PC-3 (cell line): ENCODE data around the gene ATG5. TPM values are rescaled to one million over a fixed set of nuclear protein-coding genes. Genes with fewer than 3 reads are reported as not detected.

Experiments
- ATAC-seq: fragments of 200-7000 bp; cut with Tn5 transposase; 2 replicates; pipeline ENCODE4 v1.9.1; 2020; ENCODE audit warnings: mild to moderate bottlenecking, moderate library complexity
- BruUV-seq: library from RNA; stranded (reverse); fragments of 400-500 nt; replicated peaks from 2 replicates; lab custom pipeline; 2021; lab: Mats Ljungman, UMichigan
- CTCF ChIA-PET: fragments of 300-600 bp; sonication (Branson Sonifier 250); formaldehyde crosslinking; loops from one replicate; lab custom pipeline; 2022; ENCODE audit warnings: antibody characterized with exemption; lab: Charles Lee
- POLR2A ChIA-PET: fragments of 300-600 bp; sonication (Branson Sonifier 250); formaldehyde crosslinking; loops from one replicate; lab custom pipeline; 2022; ENCODE audit warnings: antibody characterized with exemption; ENCODE audit not compliant: unreplicated experiment; lab: Charles Lee
- DNase-seq: peaks from one replicate; pipeline ENCODE4 v3.0.0-alpha.2; 2015
- H2AFZ ChIP-seq: fragments of 300-600 bp; sonication (generic); 2 replicates; pipeline ENCODE4 v1.6.0; 2016; ENCODE audit warnings: antibody characterized with exemption, low read length
- H3F3A ChIP-seq: fragments of 300-600 bp; sonication (generic); one replicate; pipeline ENCODE4 v1.6.0; 2017; ENCODE audit warnings: antibody characterized with exemption, low read length, control low read depth, mild to moderate bottlenecking; ENCODE audit not compliant: unreplicated experiment
- H3K27ac ChIP-seq: fragments of 300-600 bp; sonication (generic); 2 replicates; pipeline ENCODE4 v1.5.1; 2016; ENCODE audit warnings: mild to moderate bottlenecking, low read length
- H3K27me3 ChIP-seq: fragments of 300-600 bp; sonication (generic); 2 replicates; pipeline ENCODE4 v1.6.1; 2016; ENCODE audit warnings: low read length, mixed read lengths
- H3K36me3 ChIP-seq: fragments of 300-600 bp; sonication (generic); 2 replicates; pipeline ENCODE4 v1.6.1; 2016; ENCODE audit warnings: low read depth, mixed run types, low read length, mixed read lengths
- H3K4me1 ChIP-seq: fragments of 300-600 bp; sonication (generic); 2 replicates; pipeline ENCODE4 v1.5.1; 2016; ENCODE audit warnings: low read length; ENCODE audit not compliant: insufficient read depth
- H3K4me2 ChIP-seq: fragments of 300-600 bp; sonication (generic); 2 replicates; pipeline ENCODE4 v1.6.0; 2016; ENCODE audit warnings: low read length
- H3K4me3 ChIP-seq: fragments of 300-600 bp; sonication (generic); 2 replicates; pipeline ENCODE4 v1.5.1; 2016; ENCODE audit warnings: mild to moderate bottlenecking, low read length, mixed read lengths
- H3K79me2 ChIP-seq: fragments of 300-600 bp; sonication (generic); 2 replicates; pipeline ENCODE4 v1.6.1; 2017; ENCODE audit warnings: low read length, mixed read lengths
- H3K9ac ChIP-seq: fragments of 300-600 bp; sonication (generic); 2 replicates; pipeline ENCODE4 v1.6.0; 2016; ENCODE audit warnings: mild to moderate bottlenecking, low read length
- H3K9me2 ChIP-seq: fragments of 300-600 bp; sonication (generic); replicated peaks from 2 replicates; pipeline ENCODE4 v1.6.1; 2016; ENCODE audit warnings: mixed run types, low read length, mixed read lengths
- H3K9me3 ChIP-seq: fragments of 300-600 bp; sonication (generic); 2 replicates; pipeline ENCODE4 v1.6.1; 2016; ENCODE audit warnings: low read length, mixed read lengths
- H4K20me1 ChIP-seq: fragments of 300-600 bp; sonication (generic); 2 replicates; pipeline ENCODE4 v1.6.1; 2016; ENCODE audit warnings: low read length, mixed read lengths
- EZH2 ChIP-seq: fragments of 300-600 bp; sonication (generic); IDR thresholded peaks from one replicate; pipeline ENCODE4 v1.6.1; 2017; ENCODE audit warnings: antibody characterized with exemption, mild to moderate bottlenecking, low read length; ENCODE audit not compliant: unreplicated experiment
- EZH2phosphoT487 ChIP-seq: fragments of 300-600 bp; sonication (generic); IDR thresholded peaks from 2 replicates; pipeline ENCODE4 v1.6.1; 2018; ENCODE audit warnings: mild to moderate bottlenecking, antibody characterized with exemption, low read length, borderline replicate concordance
- intact Hi-C: fragments of 100-400 bp; cut with micrococcal nuclease; formaldehyde crosslinking; loops from 2 replicates; pipeline ENCODE4 v1.9.0; 2023
- total RNA-seq: library from RNA; depleted of rRNA; stranded (reverse); fragments of >200 nt; gene quantifications from 2 replicates; pipeline ENCODE4 v1.2.3, GENCODE V29; 2014
- TF ChIP-seq, protein P1 (sequence below): fragments of 300-600 bp; sonication (generic); conservative IDR thresholded peaks from 2 replicates; pipeline ENCODE4 v1.5.1; 2017; ENCODE audit warnings: antibody characterized with exemption, low read depth, mild to moderate bottlenecking, low read length

ATG5 gene
- total RNA-seq, 1 experiment from 2014 or later = 38.8 TPM

GRCh38 chr6:106149472-106150069 lies 176.0 kb downstream of the ATG5 start:
- Histone ChIP-seq H3K27ac (no peak overlapping the region), H3K79me2 (no peaks in the 10 kb centered on the region), H3K9ac (no peak overlapping the region), H3K27me3 (no peaks in the 10 kb centered on the region), H3K9me2 (no peaks in the 10 kb centered on the region), H3K4me3 (no peak overlapping the region), H3K4me2 (no peak overlapping the region), H2AFZ (no peak overlapping the region), H3K4me1 (peaks cover 33% of the 10 kb centered on the region), H3K36me3 (no peaks in the 10 kb centered on the region), H3F3A (no peaks in the 10 kb centered on the region), H4K20me1 (no peaks in the 10 kb centered on the region), H3K9me3 (no peaks in the 10 kb centered on the region)
- ATAC-seq = no peak
- intact Hi-C loops = no loop called here
- ChIA-PET CTCF (no interaction called here), POLR2A (no interaction called here)
- no TSS peak for BruUV-seq
- no peak for TF ChIP-seq EZH2phosphoT487
- TF ChIP-seq, protein P1, sequence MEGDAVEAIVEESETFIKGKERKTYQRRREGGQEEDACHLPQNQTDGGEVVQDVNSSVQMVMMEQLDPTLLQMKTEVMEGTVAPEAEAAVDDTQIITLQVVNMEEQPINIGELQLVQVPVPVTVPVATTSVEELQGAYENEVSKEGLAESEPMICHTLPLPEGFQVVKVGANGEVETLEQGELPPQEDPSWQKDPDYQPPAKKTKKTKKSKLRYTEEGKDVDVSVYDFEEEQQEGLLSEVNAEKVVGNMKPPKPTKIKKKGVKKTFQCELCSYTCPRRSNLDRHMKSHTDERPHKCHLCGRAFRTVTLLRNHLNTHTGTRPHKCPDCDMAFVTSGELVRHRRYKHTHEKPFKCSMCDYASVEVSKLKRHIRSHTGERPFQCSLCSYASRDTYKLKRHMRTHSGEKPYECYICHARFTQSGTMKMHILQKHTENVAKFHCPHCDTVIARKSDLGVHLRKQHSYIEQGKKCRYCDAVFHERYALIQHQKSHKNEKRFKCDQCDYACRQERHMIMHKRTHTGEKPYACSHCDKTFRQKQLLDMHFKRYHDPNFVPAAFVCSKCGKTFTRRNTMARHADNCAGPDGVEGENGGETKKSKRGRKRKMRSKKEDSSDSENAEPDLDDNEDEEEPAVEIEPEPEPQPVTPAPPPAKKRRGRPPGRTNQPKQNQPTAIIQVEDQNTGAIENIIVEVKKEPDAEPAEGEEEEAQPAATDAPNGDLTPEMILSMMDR = no peak
- no peak for TF ChIP-seq EZH2
- no peak for DNase-seq

- Histone ChIP-seq H3K4me1 (peaks cover 33% of the 10 kb centered on the region), H3K4me3 (no peak overlapping the region), H2AFZ (no peak overlapping the region), H3F3A (no peaks in the 10 kb centered on the region), H3K27me3 (no peaks in the 10 kb centered on the region), H3K9me3 (no peaks in the 10 kb centered on the region), H3K36me3 (no peaks in the 10 kb centered on the region), H3K79me2 (no peaks in the 10 kb centered on the region), H3K27ac (peak overlapping the region; percentile 59), H3K4me2 (peak overlapping the region; percentile 39), H4K20me1 (no peaks in the 10 kb centered on the region), H3K9me2 (no peaks in the 10 kb centered on the region), H3K9ac (no peak overlapping the region)
- BruUV-seq = no TSS peak
- DNase-seq = no peak
- intact Hi-C loops = no loop called here
- no peak for ATAC-seq
- TF ChIP-seq EZH2 (no peak), EZH2phosphoT487 (no peak)
- TF ChIP-seq, protein P1 = no peak
- POLR2A ChIA-PET = no interaction called here
- CTCF ChIA-PET = no interaction called here
Measured at GRCh38 chr6:106147476-106147875, 178.1 kb downstream of the ATG5 start.

GRCh38 chr6:106146852-106147351 lies 178.7 kb downstream of the ATG5 start:
- ChIA-PET CTCF (no interaction called here), POLR2A (interaction anchor here (0.6 kb wide), 1 partner anchor 28 kb away, joined by 3 read pairs; no protein-coding TSS in a partner anchor)
- Histone ChIP-seq H3K4me2 (peak overlapping the region; percentile 39), H3K27me3 (no peaks in the 10 kb centered on the region), H3K9me3 (no peaks in the 10 kb centered on the region), H3F3A (no peaks in the 10 kb centered on the region), H3K9ac (no peak overlapping the region), H3K4me3 (no peak overlapping the region), H3K27ac (peak overlapping the region; percentile 59), H2AFZ (no peak overlapping the region), H3K4me1 (peaks cover 33% of the 10 kb centered on the region), H4K20me1 (no peaks in the 10 kb centered on the region), H3K9me2 (no peaks in the 10 kb centered on the region), H3K36me3 (no peaks in the 10 kb centered on the region), H3K79me2 (no peaks in the 10 kb centered on the region)
- no peak for TF ChIP-seq EZH2
- TF ChIP-seq, protein P1 = no peak
- TF ChIP-seq EZH2phosphoT487 = no peak
- no TSS peak for BruUV-seq
- DNase-seq (peak; percentile 66), ATAC-seq (peak; percentile 70)
- intact Hi-C loops = no loop called here
